Keratinocyte (primary cell): ENCODE data around the gene PRICKLE4.

Experiments used
- EZH2 ChIP-seq: IDR thresholded peaks from one replicate; pipeline ENCODE4 v1.6.1; 2012; ENCODE audit warnings: inconsistent platforms, mild to moderate bottlenecking, low read length, moderate library complexity
- TF ChIP-seq, protein P1 (sequence below), 3 experiments: IDR thresholded peaks in 1 of 3; conservative IDR thresholded peaks in 1 of 3; optimal IDR thresholded peaks in 1 of 3; 2 replicates in 2 of 3; 3 replicates in 1 of 3; pipeline versions ENCODE3 to v1.5.1; 2011; ENCODE audit warnings: low read length in 3 of 3, mild to moderate bottlenecking in 3 of 3, moderate library complexity in 2 of 3, control low read depth in 1 of 3, inconsistent platforms in 1 of 3; ENCODE audit not compliant: insufficient read depth in 2 of 3; ENCODE audit errors: extremely low read depth in 1 of 3

DNA sequence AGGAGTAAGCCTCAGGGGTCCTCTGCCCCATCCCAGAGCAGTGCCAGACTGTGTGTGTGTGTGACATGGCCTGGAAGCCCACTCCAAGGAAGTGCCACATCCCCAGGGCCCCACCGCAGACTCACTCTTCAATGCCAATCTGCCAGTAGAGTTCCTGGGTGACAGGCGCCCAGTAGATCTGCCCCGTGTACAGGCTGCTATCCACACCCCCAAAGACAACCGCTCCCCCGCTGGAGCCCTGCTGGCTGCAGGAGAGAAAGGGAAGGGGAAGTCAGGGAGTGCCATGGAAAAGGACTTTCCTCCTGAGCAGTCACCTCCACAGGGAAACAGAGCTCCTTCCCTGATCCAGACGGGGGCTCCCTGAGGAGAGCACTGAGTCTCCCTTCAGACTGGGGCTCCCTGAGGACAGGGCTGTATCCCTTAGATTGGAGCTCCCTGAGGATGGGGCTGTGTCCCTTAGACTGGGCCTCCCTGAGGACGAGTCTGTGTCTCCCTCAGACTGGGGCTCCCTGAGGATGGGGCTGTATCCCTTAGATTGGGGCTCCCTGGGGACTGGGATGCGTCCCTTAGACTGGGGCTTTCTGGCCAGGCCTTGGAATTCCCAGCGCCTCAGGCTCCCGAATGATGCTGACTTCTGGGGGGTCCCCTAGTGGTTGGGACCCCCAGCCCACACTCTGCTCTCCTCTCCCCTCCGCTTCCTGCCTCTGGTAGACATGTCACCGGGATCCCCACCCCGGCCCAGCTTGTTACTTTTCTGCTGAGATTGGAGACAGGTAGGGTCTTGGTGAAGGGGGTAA, 40.0 kb upstream of the PRICKLE4 start:
- TF ChIP-seq, protein P1, sequence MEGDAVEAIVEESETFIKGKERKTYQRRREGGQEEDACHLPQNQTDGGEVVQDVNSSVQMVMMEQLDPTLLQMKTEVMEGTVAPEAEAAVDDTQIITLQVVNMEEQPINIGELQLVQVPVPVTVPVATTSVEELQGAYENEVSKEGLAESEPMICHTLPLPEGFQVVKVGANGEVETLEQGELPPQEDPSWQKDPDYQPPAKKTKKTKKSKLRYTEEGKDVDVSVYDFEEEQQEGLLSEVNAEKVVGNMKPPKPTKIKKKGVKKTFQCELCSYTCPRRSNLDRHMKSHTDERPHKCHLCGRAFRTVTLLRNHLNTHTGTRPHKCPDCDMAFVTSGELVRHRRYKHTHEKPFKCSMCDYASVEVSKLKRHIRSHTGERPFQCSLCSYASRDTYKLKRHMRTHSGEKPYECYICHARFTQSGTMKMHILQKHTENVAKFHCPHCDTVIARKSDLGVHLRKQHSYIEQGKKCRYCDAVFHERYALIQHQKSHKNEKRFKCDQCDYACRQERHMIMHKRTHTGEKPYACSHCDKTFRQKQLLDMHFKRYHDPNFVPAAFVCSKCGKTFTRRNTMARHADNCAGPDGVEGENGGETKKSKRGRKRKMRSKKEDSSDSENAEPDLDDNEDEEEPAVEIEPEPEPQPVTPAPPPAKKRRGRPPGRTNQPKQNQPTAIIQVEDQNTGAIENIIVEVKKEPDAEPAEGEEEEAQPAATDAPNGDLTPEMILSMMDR (optimal IDR thresholded peaks at IDR 0.05 in 1 of 3, IDR thresholded peaks at IDR 0.05 in 1 of 3, conservative IDR thresholded peaks at IDR 0.05 in 1 of 3; ENCODE audit: extremely low read depth in 1 of 3, insufficient read depth in 2 of 3, low read length in 3 of 3): no peak
- TF ChIP-seq EZH2: no peak
